HEK293 (cell line): Measurements from ENCODE around the gene CFAP20.

Source experiments
- KLF10 ChIP-seq: fragments of 450-650 bp; IDR thresholded peaks from 2 replicates; pipeline ENCODE4 v1.5.1; 2018; ENCODE audit warnings: missing biosample characterization, mild to moderate bottlenecking, missing genetic modification characterization
- OSR2 ChIP-seq: fragments of 450-650 bp; formaldehyde crosslinking; IDR thresholded peaks from 2 replicates; pipeline ENCODE4 v1.5.1; 2016; ENCODE audit warnings: missing biosample characterization, missing genetic modification characterization
- SCRT1 ChIP-seq: fragments of 450-650 bp; formaldehyde crosslinking; IDR thresholded peaks from 2 replicates; pipeline ENCODE4 v1.5.1; 2016; ENCODE audit warnings: missing biosample characterization, missing genetic modification characterization, borderline replicate concordance
- SETDB1 ChIP-seq: IDR thresholded peaks from one replicate; pipeline ENCODE4 v1.6.1; 2017; ENCODE audit warnings: mild to moderate bottlenecking, low read length, moderate library complexity, mixed read lengths; ENCODE audit not compliant: insufficient read length
- SP7 ChIP-seq: fragments of 450-650 bp; formaldehyde crosslinking; IDR thresholded peaks from 2 replicates; pipeline ENCODE4 v1.5.1; 2016; ENCODE audit warnings: missing biosample characterization, missing genetic modification characterization
- TCF7L2 ChIP-seq: IDR thresholded peaks from 2 replicates; pipeline ENCODE4 v1.6.1; 2011; ENCODE audit warnings: low read depth, mild to moderate bottlenecking, inconsistent platforms, low read length, moderate library complexity, borderline replicate concordance
- TRIM28 ChIP-seq: IDR thresholded peaks from 2 replicates; pipeline ENCODE4 v1.6.1; 2011; ENCODE audit warnings: low read length, control low read depth, borderline replicate concordance
- YY2 ChIP-seq: fragments of 450-650 bp; formaldehyde crosslinking; IDR thresholded peaks from 2 replicates; pipeline ENCODE4 v1.5.1; 2016; ENCODE audit warnings: missing biosample characterization, missing genetic modification characterization
- ZEB2 ChIP-seq: fragments of 450-650 bp; formaldehyde crosslinking; IDR thresholded peaks from 2 replicates; pipeline ENCODE4 v1.5.1; 2016; ENCODE audit warnings: missing biosample characterization, missing genetic modification characterization
- ZFHX2 ChIP-seq: fragments of 450-650 bp; formaldehyde crosslinking; conservative IDR thresholded peaks from 2 replicates; pipeline ENCODE4 v1.5.1; 2016; ENCODE audit warnings: missing biosample characterization, missing genetic modification characterization
- ZNF10 ChIP-seq: fragments of 450-650 bp; formaldehyde crosslinking; IDR thresholded peaks from 2 replicates; pipeline ENCODE4 v1.5.1; 2017; ENCODE audit warnings: missing biosample characterization, missing genetic modification characterization
- ZNF292 ChIP-seq: fragments of 450-650 bp; formaldehyde crosslinking; IDR thresholded peaks from 2 replicates; pipeline ENCODE4 v1.5.1; 2016; ENCODE audit warnings: low read depth, missing biosample characterization, missing genetic modification characterization, borderline replicate concordance
- ZNF341 ChIP-seq: fragments of 450-650 bp; formaldehyde crosslinking; IDR thresholded peaks from 2 replicates; pipeline ENCODE4; 2016; ENCODE audit warnings: low read depth, missing biosample characterization, missing genetic modification characterization
- ZNF544 ChIP-seq: fragments of 450-650 bp; formaldehyde crosslinking; IDR thresholded peaks from 2 replicates; pipeline ENCODE4 v1.5.0; 2017; ENCODE audit warnings: missing biosample characterization, missing genetic modification characterization
- ZNF610 ChIP-seq: fragments of 450-650 bp; formaldehyde crosslinking; IDR thresholded peaks from 2 replicates; pipeline ENCODE4 v1.5.1; 2016; ENCODE audit warnings: missing biosample characterization, missing genetic modification characterization, borderline replicate concordance
- ZNF624 ChIP-seq: fragments of 450-650 bp; formaldehyde crosslinking; IDR thresholded peaks from 2 replicates; pipeline ENCODE4 v1.5.1; 2017; ENCODE audit warnings: missing biosample characterization, missing genetic modification characterization
- ZNF791 ChIP-seq: fragments of 450-650 bp; formaldehyde crosslinking; IDR thresholded peaks from 2 replicates; pipeline ENCODE4 v1.5.1; 2016; ENCODE audit warnings: missing biosample characterization, missing genetic modification characterization
- TF ChIP-seq, protein P1 (sequence below): fragments of 450-650 bp; formaldehyde crosslinking; IDR thresholded peaks from 2 replicates; pipeline ENCODE4 v1.5.1; 2016; ENCODE audit warnings: missing biosample characterization, missing genetic modification characterization
- TF ChIP-seq, protein P2 (sequence below): fragments of 450-650 bp; formaldehyde crosslinking; IDR thresholded peaks from 2 replicates; pipeline ENCODE4 v1.5.1; 2017; ENCODE audit warnings: missing biosample characterization, missing genetic modification characterization
- TF ChIP-seq, protein P3 (sequence below): fragments of 450-650 bp; formaldehyde crosslinking; IDR thresholded peaks from 2 replicates; pipeline ENCODE4 v1.5.1; 2016; ENCODE audit warnings: missing biosample characterization, missing genetic modification characterization
- TF ChIP-seq, protein P4 (sequence below): fragments of 450-650 bp; IDR thresholded peaks from 2 replicates; pipeline ENCODE4 v1.5.1; 2018; ENCODE audit warnings: missing biosample characterization, mild to moderate bottlenecking, missing genetic modification characterization
- TF ChIP-seq, protein P5 (sequence below): fragments of 450-650 bp; formaldehyde crosslinking; conservative IDR thresholded peaks from 2 replicates; pipeline ENCODE4 v1.5.1; 2016; ENCODE audit warnings: low read depth, missing biosample characterization, missing genetic modification characterization
- TF ChIP-seq, protein P6 (sequence below): fragments of 450-650 bp; formaldehyde crosslinking; IDR thresholded peaks from 2 replicates; pipeline ENCODE4 v1.5.1; 2017; ENCODE audit warnings: missing biosample characterization, missing genetic modification characterization
- TF ChIP-seq, protein P7 (sequence below): fragments of 450-650 bp; formaldehyde crosslinking; IDR thresholded peaks from 2 replicates; pipeline ENCODE4 v1.5.1; 2016; ENCODE audit warnings: missing biosample characterization, missing genetic modification characterization

The CFAP20 gene

DNA sequence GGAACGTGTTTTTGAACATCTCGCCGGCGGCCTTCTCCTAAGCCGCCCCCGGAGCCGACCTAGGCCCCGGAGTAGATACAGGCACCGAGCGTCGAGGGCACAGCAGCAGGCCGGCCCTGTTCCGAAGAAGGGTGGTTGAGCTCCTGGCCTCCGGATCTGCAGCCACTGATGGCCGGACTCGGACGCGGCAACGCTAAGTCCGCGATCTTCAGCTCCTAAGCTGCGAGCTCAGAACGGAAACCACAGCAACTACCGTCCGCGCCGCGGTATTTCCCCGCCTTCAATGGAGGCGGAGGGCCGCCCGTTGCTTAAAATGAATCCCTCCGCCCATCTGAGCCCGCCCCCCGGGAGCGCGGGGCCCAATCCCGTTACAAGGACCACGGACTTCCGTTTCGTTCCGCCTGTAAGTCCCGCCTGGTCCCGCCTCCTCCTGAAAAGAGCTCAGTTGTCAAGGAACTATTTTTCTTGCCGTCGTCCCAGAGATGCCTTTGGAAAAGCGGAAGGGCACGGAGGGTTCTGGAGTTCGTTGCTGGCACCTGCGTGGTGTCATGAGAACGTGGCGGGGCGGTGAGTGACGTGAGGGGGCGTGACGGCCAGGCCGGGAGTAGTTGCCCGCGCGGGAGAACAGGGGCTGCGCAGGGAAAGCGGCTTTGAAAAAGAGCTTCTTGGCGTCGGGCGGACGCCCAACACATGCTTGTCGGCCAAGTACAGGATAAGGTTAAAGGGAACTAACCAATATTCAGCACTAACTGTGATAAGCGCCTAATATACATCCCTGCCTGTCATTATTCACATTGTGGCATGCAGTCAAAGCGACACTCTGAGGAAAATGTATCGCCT is at the start of gene CFAP20 (continued):
- no peak for TF ChIP-seq ZNF791 (tag by site-specific recombination)
- peak; percentile 95 for TF ChIP-seq KLF10
- TF ChIP-seq, protein P1, sequence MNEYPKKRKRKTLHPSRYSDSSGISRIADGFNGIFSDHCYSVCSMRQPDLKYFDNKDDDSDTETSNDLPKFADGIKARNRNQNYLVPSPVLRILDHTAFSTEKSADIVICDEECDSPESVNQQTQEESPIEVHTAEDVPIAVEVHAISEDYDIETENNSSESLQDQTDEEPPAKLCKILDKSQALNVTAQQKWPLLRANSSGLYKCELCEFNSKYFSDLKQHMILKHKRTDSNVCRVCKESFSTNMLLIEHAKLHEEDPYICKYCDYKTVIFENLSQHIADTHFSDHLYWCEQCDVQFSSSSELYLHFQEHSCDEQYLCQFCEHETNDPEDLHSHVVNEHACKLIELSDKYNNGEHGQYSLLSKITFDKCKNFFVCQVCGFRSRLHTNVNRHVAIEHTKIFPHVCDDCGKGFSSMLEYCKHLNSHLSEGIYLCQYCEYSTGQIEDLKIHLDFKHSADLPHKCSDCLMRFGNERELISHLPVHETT (tag by site-specific recombination): peak; percentile 91
- 0 out of 2 replicates have a peak, but pooled peaks have one; percentile 34 for TF ChIP-seq SCRT1 (tag by site-specific recombination)
- TF ChIP-seq SETDB1: peak; percentile 94
- TF ChIP-seq ZFHX2: peak; percentile 93
- TF ChIP-seq, protein P2, sequence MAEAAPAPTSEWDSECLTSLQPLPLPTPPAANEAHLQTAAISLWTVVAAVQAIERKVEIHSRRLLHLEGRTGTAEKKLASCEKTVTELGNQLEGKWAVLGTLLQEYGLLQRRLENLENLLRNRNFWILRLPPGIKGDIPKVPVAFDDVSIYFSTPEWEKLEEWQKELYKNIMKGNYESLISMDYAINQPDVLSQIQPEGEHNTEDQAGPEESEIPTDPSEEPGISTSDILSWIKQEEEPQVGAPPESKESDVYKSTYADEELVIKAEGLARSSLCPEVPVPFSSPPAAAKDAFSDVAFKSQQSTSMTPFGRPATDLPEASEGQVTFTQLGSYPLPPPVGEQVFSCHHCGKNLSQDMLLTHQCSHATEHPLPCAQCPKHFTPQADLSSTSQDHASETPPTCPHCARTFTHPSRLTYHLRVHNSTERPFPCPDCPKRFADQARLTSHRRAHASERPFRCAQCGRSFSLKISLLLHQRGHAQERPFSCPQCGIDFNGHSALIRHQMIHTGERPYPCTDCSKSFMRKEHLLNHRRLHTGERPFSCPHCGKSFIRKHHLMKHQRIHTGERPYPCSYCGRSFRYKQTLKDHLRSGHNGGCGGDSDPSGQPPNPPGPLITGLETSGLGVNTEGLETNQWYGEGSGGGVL (tag by site-specific recombination): peak; percentile 86
- TF ChIP-seq YY2 (tag by site-specific recombination): peak; percentile 83
- TF ChIP-seq OSR2 (tag by site-specific recombination): 0 out of 2 replicates have a peak, but pooled peaks have one; percentile 59
- peak; percentile 19; the same call in 1 of the 2 replicates for TF ChIP-seq ZNF610 (tag by site-specific recombination)
- peak; percentile 93 for TF ChIP-seq TRIM28
- TF ChIP-seq, protein P3, sequence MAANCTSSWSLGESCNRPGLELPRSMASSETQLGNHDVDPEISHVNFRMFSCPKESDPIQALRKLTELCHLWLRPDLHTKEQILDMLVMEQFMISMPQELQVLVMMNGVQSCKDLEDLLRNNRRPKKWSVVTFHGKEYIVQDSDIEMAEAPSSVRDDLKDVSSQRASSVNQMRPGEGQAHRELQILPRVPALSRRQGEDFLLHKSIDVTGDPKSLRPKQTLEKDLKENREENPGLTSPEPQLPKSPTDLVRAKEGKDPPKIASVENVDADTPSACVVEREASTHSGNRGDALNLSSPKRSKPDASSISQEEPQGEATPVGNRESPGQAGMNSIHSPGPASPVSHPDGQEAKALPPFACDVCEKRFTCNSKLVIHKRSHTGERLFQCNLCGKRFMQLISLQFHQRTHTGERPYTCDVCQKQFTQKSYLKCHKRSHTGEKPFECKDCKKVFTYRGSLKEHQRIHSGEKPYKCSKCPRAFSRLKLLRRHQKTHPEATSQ (tag by site-specific recombination): no peak; the same call in 1 of the 2 replicates
- peak; percentile 64; the same call in 1 of the 2 replicates for TF ChIP-seq TCF7L2
- no peak for TF ChIP-seq ZNF544 (tag by site-specific recombination)
- TF ChIP-seq, protein P4, sequence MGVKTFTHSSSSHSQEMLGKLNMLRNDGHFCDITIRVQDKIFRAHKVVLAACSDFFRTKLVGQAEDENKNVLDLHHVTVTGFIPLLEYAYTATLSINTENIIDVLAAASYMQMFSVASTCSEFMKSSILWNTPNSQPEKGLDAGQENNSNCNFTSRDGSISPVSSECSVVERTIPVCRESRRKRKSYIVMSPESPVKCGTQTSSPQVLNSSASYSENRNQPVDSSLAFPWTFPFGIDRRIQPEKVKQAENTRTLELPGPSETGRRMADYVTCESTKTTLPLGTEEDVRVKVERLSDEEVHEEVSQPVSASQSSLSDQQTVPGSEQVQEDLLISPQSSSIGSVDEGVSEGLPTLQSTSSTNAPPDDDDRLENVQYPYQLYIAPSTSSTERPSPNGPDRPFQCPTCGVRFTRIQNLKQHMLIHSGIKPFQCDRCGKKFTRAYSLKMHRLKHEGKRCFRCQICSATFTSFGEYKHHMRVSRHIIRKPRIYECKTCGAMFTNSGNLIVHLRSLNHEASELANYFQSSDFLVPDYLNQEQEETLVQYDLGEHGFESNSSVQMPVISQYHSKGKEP: 0 out of 2 replicates have a peak, but pooled peaks have one; percentile 23
- no peak for TF ChIP-seq ZNF292
- peak; percentile 98 for TF ChIP-seq ZEB2 (tag by site-specific recombination)
- TF ChIP-seq, protein P5, sequence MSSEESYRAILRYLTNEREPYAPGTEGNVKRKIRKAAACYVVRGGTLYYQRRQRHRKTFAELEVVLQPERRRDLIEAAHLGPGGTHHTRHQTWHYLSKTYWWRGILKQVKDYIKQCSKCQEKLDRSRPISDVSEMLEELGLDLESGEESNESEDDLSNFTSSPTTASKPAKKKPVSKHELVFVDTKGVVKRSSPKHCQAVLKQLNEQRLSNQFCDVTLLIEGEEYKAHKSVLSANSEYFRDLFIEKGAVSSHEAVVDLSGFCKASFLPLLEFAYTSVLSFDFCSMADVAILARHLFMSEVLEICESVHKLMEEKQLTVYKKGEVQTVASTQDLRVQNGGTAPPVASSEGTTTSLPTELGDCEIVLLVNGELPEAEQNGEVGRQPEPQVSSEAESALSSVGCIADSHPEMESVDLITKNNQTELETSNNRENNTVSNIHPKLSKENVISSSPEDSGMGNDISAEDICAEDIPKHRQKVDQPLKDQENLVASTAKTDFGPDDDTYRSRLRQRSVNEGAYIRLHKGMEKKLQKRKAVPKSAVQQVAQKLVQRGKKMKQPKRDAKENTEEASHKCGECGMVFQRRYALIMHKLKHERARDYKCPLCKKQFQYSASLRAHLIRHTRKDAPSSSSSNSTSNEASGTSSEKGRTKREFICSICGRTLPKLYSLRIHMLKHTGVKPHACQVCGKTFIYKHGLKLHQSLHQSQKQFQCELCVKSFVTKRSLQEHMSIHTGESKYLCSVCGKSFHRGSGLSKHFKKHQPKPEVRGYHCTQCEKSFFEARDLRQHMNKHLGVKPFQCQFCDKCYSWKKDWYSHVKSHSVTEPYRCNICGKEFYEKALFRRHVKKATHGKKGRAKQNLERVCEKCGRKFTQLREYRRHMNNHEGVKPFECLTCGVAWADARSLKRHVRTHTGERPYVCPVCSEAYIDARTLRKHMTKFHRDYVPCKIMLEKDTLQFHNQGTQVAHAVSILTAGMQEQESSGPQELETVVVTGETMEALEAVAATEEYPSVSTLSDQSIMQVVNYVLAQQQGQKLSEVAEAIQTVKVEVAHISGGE (tag by site-specific recombination): peak; percentile 91
- TF ChIP-seq, protein P6, sequence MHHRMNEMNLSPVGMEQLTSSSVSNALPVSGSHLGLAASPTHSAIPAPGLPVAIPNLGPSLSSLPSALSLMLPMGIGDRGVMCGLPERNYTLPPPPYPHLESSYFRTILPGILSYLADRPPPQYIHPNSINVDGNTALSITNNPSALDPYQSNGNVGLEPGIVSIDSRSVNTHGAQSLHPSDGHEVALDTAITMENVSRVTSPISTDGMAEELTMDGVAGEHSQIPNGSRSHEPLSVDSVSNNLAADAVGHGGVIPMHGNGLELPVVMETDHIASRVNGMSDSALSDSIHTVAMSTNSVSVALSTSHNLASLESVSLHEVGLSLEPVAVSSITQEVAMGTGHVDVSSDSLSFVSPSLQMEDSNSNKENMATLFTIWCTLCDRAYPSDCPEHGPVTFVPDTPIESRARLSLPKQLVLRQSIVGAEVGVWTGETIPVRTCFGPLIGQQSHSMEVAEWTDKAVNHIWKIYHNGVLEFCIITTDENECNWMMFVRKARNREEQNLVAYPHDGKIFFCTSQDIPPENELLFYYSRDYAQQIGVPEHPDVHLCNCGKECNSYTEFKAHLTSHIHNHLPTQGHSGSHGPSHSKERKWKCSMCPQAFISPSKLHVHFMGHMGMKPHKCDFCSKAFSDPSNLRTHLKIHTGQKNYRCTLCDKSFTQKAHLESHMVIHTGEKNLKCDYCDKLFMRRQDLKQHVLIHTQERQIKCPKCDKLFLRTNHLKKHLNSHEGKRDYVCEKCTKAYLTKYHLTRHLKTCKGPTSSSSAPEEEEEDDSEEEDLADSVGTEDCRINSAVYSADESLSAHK (tag by site-specific recombination): no peak
- TF ChIP-seq SP7 (tag by site-specific recombination): peak; percentile 97
- TF ChIP-seq, protein P7, sequence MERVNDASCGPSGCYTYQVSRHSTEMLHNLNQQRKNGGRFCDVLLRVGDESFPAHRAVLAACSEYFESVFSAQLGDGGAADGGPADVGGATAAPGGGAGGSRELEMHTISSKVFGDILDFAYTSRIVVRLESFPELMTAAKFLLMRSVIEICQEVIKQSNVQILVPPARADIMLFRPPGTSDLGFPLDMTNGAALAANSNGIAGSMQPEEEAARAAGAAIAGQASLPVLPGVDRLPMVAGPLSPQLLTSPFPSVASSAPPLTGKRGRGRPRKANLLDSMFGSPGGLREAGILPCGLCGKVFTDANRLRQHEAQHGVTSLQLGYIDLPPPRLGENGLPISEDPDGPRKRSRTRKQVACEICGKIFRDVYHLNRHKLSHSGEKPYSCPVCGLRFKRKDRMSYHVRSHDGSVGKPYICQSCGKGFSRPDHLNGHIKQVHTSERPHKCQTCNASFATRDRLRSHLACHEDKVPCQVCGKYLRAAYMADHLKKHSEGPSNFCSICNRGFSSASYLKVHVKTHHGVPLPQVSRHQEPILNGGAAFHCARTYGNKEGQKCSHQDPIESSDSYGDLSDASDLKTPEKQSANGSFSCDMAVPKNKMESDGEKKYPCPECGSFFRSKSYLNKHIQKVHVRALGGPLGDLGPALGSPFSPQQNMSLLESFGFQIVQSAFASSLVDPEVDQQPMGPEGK (tag by site-specific recombination): peak; percentile 69; the same call in 1 of the 2 replicates
- no peak for TF ChIP-seq ZNF624 (tag by site-specific recombination)
- peak; percentile 42 for TF ChIP-seq ZNF341 (tag by site-specific recombination)
- TF ChIP-seq ZNF10 (tag by site-specific recombination): peak; percentile 61; the same call in 1 of the 2 replicates
